Kidney (tissue), 14 donors: ENCODE results near the gene NFKB2. TPM values are rescaled to one million over a fixed set of nuclear protein-coding genes. Genes with fewer than 3 reads are reported as not detected.

Experiments used
- DNase-seq, 5 donors: peaks; one replicate each; pipeline ENCODE4 v3.0.0-alpha.2; 2013 to 2020
- FAIRE-seq: peaks from 2 replicates; lab custom pipeline; 2012; peaks lifted over from hg19 to GRCh38; lab: Jason Lieb, UNC
- H3K27ac ChIP-seq, 2 donors: one replicate each; pipeline ENCODE4 v1.7.0; 2013; ENCODE audit warnings: low read depth in 2 of 2, low read length in 2 of 2, inconsistent platforms in 1 of 2
- H3K27me3 ChIP-seq: one replicate; pipeline ENCODE4 v1.7.1; 2013; ENCODE audit warnings: low read length, inconsistent platforms; ENCODE audit not compliant: control insufficient read depth, insufficient read depth
- H3K36me3 ChIP-seq, 3 donors: one replicate each; pipeline versions ENCODE4 v1.7.0 to v1.7.1; 2013; ENCODE audit warnings: low read length in 3 of 3, control low read depth in 1 of 3, inconsistent platforms in 1 of 3; ENCODE audit not compliant: insufficient read depth in 3 of 3, control insufficient read depth in 2 of 3
- H3K4me1 ChIP-seq, 3 donors: one replicate each; pipeline versions ENCODE4 v1.7.0 to v1.7.1; 2013; ENCODE audit warnings: low read length in 3 of 3, inconsistent platforms in 1 of 3, low read depth in 1 of 3; ENCODE audit not compliant: control insufficient read depth in 2 of 3, insufficient read depth in 2 of 3
- H3K4me3 ChIP-seq, 3 donors: one replicate each; pipeline versions ENCODE4 v1.7.0 to v1.8.1; 2013; ENCODE audit warnings: low read length in 3 of 3, control low read depth in 1 of 3, inconsistent platforms in 1 of 3
- H3K9ac ChIP-seq, 3 donors: one replicate each; pipeline versions ENCODE4 v1.7.0 to v1.7.1; 2013; ENCODE audit warnings: low read length in 3 of 3, control low read depth in 1 of 3, inconsistent platforms in 1 of 3
- H3K9me3 ChIP-seq, 3 donors: one replicate each; pipeline versions ENCODE4 v1.7.0 to v1.7.1; 2013; ENCODE audit warnings: low read length in 3 of 3, control low read depth in 1 of 3, inconsistent platforms in 1 of 3; ENCODE audit not compliant: control insufficient read depth in 2 of 3, insufficient read depth in 1 of 3
- intact Hi-C: fragments of 100-400 bp; cut with DNase I; formaldehyde crosslinking; loops from one replicate; pipeline ENCODE4 v1.11.1; 2022
- polyA plus RNA-seq: library from polyadenylated mRNA; stranded (reverse); fragments of 350-450 nt; fragmentation: Illumina TruSeq; extraction: RNeasy Lipid Tissue Mini Kit (QIAGEN cat#74804); gene quantifications from one replicate; pipeline ENCODE4 v1.2.3, GENCODE V29; 2014; ENCODE audit warnings: low read depth, low replicate concordance; ENCODE audit not compliant: insufficient read depth
- total RNA-seq: library from RNA; stranded (reverse); fragmentation: NEBNext Ultra II Directional; extraction: Animal tissue kit (Norgen Biotek cat#: 25700); gene quantifications from one replicate; pipeline ENCODE4 v1.2.1, GENCODE V29; 2021
- TF ChIP-seq, protein P1 (sequence below): IDR thresholded peaks from 3 replicates; pipeline ENCODE4 v1.5.1; 2012; ENCODE audit warnings: mild to moderate bottlenecking, moderate library complexity, borderline replicate concordance; ENCODE audit not compliant: insufficient read depth; ENCODE audit errors: extremely low read depth
- donor health status: control.
- donor health status: control.
- donor health status: control.
- donor health status: control.
- donor health status: control.
- donor health status: DM: yes; HTN: yes; CAD: no.
- donor health status: Normal renal cell carcinoma (clear cell type).

The NFKB2 gene
- total and polyA plus RNA-seq, 2 donors from 2014 or later: 14.0 to 62.7 TPM

DNA sequence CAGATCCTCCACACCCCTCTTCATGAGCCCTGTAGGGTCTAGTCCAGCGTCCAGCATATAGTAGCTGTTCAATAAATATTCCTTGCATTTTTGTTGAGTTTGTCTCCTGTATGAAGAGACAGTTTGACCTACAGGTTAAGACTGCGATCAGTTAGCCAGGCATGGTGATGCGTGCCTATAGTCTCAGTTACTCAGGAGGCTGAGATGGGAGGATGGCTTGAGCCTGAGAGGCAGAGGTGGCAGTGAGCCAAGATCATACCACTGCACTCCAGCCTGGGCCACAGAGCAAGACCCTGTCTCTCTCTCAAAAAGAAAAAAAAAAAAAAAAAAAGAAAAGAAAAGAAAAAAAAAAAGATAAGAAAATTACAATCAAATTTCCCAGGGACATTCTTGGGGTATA, 42.0 kb downstream of the NFKB2 start:
- H3K27ac ChIP-seq: no peak overlapping the region
- H3K9ac ChIP-seq: no peak overlapping the region
- no peak for DNase-seq
- TF ChIP-seq, protein P1, sequence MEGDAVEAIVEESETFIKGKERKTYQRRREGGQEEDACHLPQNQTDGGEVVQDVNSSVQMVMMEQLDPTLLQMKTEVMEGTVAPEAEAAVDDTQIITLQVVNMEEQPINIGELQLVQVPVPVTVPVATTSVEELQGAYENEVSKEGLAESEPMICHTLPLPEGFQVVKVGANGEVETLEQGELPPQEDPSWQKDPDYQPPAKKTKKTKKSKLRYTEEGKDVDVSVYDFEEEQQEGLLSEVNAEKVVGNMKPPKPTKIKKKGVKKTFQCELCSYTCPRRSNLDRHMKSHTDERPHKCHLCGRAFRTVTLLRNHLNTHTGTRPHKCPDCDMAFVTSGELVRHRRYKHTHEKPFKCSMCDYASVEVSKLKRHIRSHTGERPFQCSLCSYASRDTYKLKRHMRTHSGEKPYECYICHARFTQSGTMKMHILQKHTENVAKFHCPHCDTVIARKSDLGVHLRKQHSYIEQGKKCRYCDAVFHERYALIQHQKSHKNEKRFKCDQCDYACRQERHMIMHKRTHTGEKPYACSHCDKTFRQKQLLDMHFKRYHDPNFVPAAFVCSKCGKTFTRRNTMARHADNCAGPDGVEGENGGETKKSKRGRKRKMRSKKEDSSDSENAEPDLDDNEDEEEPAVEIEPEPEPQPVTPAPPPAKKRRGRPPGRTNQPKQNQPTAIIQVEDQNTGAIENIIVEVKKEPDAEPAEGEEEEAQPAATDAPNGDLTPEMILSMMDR: no peak
- no peaks in the 10 kb centered on the region for H3K4me1 ChIP-seq
- no peaks in the 10 kb centered on the region for H3K27me3 ChIP-seq
- no peak for FAIRE-seq
- no peak overlapping the region for H3K4me3 ChIP-seq
- no peaks in the 10 kb centered on the region for H3K36me3 ChIP-seq
- intact Hi-C loops: no loop called here
- no peaks in the 10 kb centered on the region for H3K9me3 ChIP-seq

DNA sequence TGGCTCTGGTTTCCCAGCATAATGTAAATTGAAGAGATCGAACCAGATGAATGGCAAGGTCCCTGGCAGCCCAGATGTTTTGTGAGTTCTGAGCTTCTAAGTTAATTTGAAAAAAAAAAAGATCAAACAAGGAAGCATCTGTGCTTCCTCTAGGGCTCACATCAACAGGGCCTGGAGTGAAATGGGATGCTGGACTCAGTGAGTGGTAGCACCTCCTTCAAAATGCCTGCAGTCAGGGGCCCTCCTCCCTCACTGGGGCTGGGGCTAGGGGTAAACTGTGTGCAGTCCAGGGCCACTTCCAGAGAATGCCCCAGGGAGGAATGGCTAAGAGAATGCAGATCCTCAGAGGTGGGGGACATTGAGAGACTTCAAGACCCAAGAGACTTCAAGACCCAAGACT, 42.9 kb downstream of the NFKB2 start:
- H3K9me3 ChIP-seq: no peaks in the 10 kb centered on the region
- DNase-seq: no peak
- TF ChIP-seq, protein P1: no peak
- no peak for FAIRE-seq
- H3K27ac ChIP-seq: no peak overlapping the region
- no peaks in the 10 kb centered on the region for H3K27me3 ChIP-seq
- H3K9ac ChIP-seq: no peak overlapping the region
- intact Hi-C loops: no loop called here
- no peaks in the 10 kb centered on the region for H3K4me1 ChIP-seq
- no peak overlapping the region for H3K4me3 ChIP-seq
- no peaks in the 10 kb centered on the region for H3K36me3 ChIP-seq

DNA sequence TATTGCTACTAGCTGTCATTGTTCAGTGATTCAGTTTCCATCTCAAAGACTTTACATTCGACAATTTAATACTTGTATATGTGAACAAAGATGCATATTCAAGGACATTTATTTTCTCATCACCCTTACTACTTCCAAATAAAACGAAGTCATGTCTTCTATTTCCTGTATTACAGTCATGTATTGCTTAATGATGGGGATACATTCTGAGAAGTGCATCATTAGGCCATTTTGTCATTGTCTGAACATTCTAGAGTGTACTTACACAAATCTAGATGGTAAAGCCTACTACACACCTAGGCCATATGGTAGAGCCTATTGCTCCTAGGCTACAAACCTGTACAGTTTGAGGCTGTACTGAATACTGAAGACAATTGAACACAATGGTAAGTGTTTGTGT, 49.3 kb downstream of the NFKB2 start:
- H3K9ac ChIP-seq: no peak overlapping the region
- DNase-seq (no peak), FAIRE-seq (no peak)
- no peaks in the 10 kb centered on the region for H3K9me3 ChIP-seq
- intact Hi-C loops: no loop called here
- no peaks in the 10 kb centered on the region for H3K36me3 ChIP-seq
- peaks cover 0 to 5% (median 4%) of the 10 kb centered on the region in 3 donors for H3K4me1 ChIP-seq
- TF ChIP-seq, protein P1: no peak
- H3K27ac ChIP-seq: no peak overlapping the region
- H3K4me3 ChIP-seq: no peak overlapping the region
- no peaks in the 10 kb centered on the region for H3K27me3 ChIP-seq
